Caco-2 (cell line): Measurements from ENCODE around the gene OR10A7. TPM values are rescaled to one million over a fixed set of nuclear protein-coding genes. Genes with fewer than 3 reads are reported as not detected.

Source experiments
- BruUV-seq: library from RNA; stranded (reverse); fragments of 400-500 nt; replicated peaks from 2 replicates; lab custom pipeline; 2021; lab: Mats Ljungman, UMichigan
- CTCF ChIA-PET: fragments of 300-600 bp; sonication (Branson Sonifier 250); formaldehyde crosslinking; loops from one replicate; lab custom pipeline; 2022; ENCODE audit warnings: antibody characterized with exemption; lab: Charles Lee
- POLR2A ChIA-PET: fragments of 300-600 bp; sonication (Branson Sonifier 250); formaldehyde crosslinking; loops from one replicate; lab custom pipeline; 2022; ENCODE audit warnings: antibody characterized with exemption; lab: Charles Lee
- DNase-seq, 2 experiments: peaks; one replicate each; pipeline versions ENCODE4 v3.0.0 to v3.0.0-alpha.2; 2020 to 2022
- H3K27me3 ChIP-seq: replicated peaks from 2 replicates; pipeline ENCODE4 v1.6.0; 2011; ENCODE audit warnings: low read length; ENCODE audit not compliant: control insufficient read depth, insufficient read depth
- H3K36me3 ChIP-seq: 2 replicates; pipeline ENCODE4 v1.5.1; 2011; ENCODE audit warnings: low read length; ENCODE audit not compliant: control insufficient read depth, insufficient read depth
- H3K4me1 ChIP-seq: fragments of 250-450 bp; sonication (Bioruptor Pico); 2 replicates; pipeline ENCODE4 v1.5.1; 2020; ENCODE audit warnings: mild to moderate bottlenecking
- H3K4me3 ChIP-seq: 2 replicates; pipeline ENCODE4 v1.5.1; 2011; ENCODE audit warnings: low read depth, mild to moderate bottlenecking, control low read depth, low read length
- H3K9me3 ChIP-seq: fragments of 250-450 bp; sonication (Bioruptor Pico); 2 replicates; pipeline ENCODE4 v1.5.1; 2020; ENCODE audit warnings: mild to moderate bottlenecking, moderate library complexity
- H3K27ac Mint-ChIP-seq: one replicate; pipeline ENCODE4 v1.8.0; 2022; ENCODE audit warnings: mixed read lengths; ENCODE audit not compliant: unreplicated experiment
- H3K27me3 Mint-ChIP-seq: one replicate; pipeline ENCODE4 v1.8.0; 2022; ENCODE audit warnings: mixed read lengths; ENCODE audit not compliant: insufficient read depth, unreplicated experiment
- H3K36me3 Mint-ChIP-seq: one replicate; pipeline ENCODE4 v1.8.0; 2022; ENCODE audit warnings: mild to moderate bottlenecking, mixed read lengths; ENCODE audit not compliant: insufficient read depth, unreplicated experiment
- H3K4me1 Mint-ChIP-seq: one replicate; pipeline ENCODE4 v1.8.0; 2022; ENCODE audit warnings: low read depth, mixed read lengths; ENCODE audit not compliant: unreplicated experiment
- H3K4me3 Mint-ChIP-seq: one replicate; pipeline ENCODE4 v1.8.0; 2022; ENCODE audit warnings: mild to moderate bottlenecking, moderate library complexity, mixed read lengths; ENCODE audit not compliant: unreplicated experiment
- H3K9me3 Mint-ChIP-seq: one replicate; pipeline ENCODE4 v1.8.0; 2022; ENCODE audit warnings: mixed read lengths; ENCODE audit not compliant: unreplicated experiment
- CTCF ChIP-seq, 2 experiments: fragments of 200-600 bp in 1 of 2; IDR thresholded peaks; 1 replicate in 1 of 2; 2 replicates in 1 of 2; pipeline versions ENCODE4 v1.5.1 to v1.8.0; 2011 to 2022; ENCODE audit warnings: antibody characterized with exemption in 1 of 2, control low read depth in 1 of 2, inconsistent platforms in 1 of 2, low read depth in 1 of 2, low read length in 1 of 2, mild to moderate bottlenecking in 1 of 2, moderate library complexity in 1 of 2; ENCODE audit not compliant: insufficient read depth in 1 of 2, severe bottlenecking in 1 of 2, unreplicated experiment in 1 of 2
- intact Hi-C: fragments of 100-400 bp; cut with micrococcal nuclease; formaldehyde crosslinking; loops from one replicate; pipeline ENCODE4 v1.10.0; 2022; ENCODE audit not compliant: unreplicated experiment
- total RNA-seq: library from RNA; stranded (reverse); gene quantifications from 2 replicates; pipeline ENCODE4 v1.2.3, GENCODE V29; 2022

The OR10A7 gene
- total RNA-seq, 1 experiment from 2014 or later, result not detected

GRCh38 chr12:55227643-55228042 is 6.8 kb downstream of the OR10A7 start:
- Mint-ChIP-seq H3K27ac (no peak overlapping the region), H3K4me3 (no peak overlapping the region), H3K36me3 (no peaks in the 10 kb centered on the region), H3K9me3 (no peaks in the 10 kb centered on the region), H3K27me3 (peaks cover 10% of the 10 kb centered on the region), H3K4me1 (no peaks in the 10 kb centered on the region)
- Histone ChIP-seq H3K9me3 (no peaks in the 10 kb centered on the region), H3K36me3 (no peaks in the 10 kb centered on the region), H3K4me1 (no peaks in the 10 kb centered on the region), H3K27me3 (no peaks in the 10 kb centered on the region), H3K4me3 (no peak overlapping the region)
- intact Hi-C loops, result no loop called here
- no TSS peak for BruUV-seq
- DNase-seq, result no peak
- POLR2A ChIA-PET, result no interaction called here
- CTCF ChIA-PET, result no interaction called here
- no peak for TF ChIP-seq CTCF (IDR thresholded peaks at IDR 0.05; ENCODE audit: insufficient read depth in 1 of 2, low read depth in 1 of 2, low read length in 1 of 2, severe bottlenecking in 1 of 2, unreplicated experiment in 1 of 2)

DNA sequence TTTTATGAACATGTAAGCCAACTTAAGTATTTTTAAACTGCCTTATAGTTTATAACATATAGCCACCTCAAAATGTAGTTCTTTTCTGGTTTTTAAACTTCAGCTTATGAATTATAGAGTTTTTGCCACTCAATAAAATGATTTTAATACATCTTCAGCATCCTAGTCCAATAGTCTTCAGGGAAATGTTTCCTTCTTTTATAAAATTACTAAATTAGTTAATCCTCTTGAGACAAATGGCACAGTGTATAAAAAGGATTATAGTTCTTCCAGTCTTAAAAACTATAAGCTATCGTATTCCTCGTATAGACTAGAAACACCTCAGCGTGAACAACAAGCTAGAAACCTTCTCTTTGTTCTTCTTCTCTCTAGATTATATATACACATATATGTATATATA is 23.5 kb downstream of the OR10A7 start, which contains the start of gene OR6C74:
TSS of gene OR6C74 (plus strand) at position 301 of the 400 bp plus-strand sequence. CDS start 2,679 bp downstream, outside the sequence.
- BruUV-seq, result no TSS peak
- no peak for DNase-seq
- no peak within 1 kb of the TSS for H3K27ac Mint-ChIP-seq
- Histone ChIP-seq H3K9me3 (no peaks in the 10 kb centered on the region), H3K36me3 (no peaks in the 10 kb centered on the region), H3K4me1 (no peaks in the 10 kb centered on the region), H3K4me3 (no peak within 1 kb of the TSS), H3K27me3 (no peaks in the 10 kb centered on the region)
- H3K4me3 Mint-ChIP-seq, result no peak within 1 kb of the TSS
- no peak for TF ChIP-seq CTCF (IDR thresholded peaks at IDR 0.05; ENCODE audit: insufficient read depth in 1 of 2, low read depth in 1 of 2, low read length in 1 of 2, severe bottlenecking in 1 of 2, unreplicated experiment in 1 of 2)
- POLR2A ChIA-PET, result no interaction called here
- H3K36me3 Mint-ChIP-seq, result no peaks in the 10 kb centered on the region
- no peaks in the 10 kb centered on the region for H3K4me1 Mint-ChIP-seq
- no peaks in the 10 kb centered on the region for H3K9me3 Mint-ChIP-seq
- peaks cover 11% of the 10 kb centered on the region for H3K27me3 Mint-ChIP-seq
- CTCF ChIA-PET, result no interaction called here
- intact Hi-C loops, result no loop called here

- peaks cover 6% of the 10 kb centered on the region for H3K4me1 Mint-ChIP-seq
- no peaks in the 10 kb centered on the region for H3K4me1 ChIP-seq
- H3K9me3 Mint-ChIP-seq, result no peaks in the 10 kb centered on the region
- no peak for DNase-seq
- no peak overlapping the region for H3K4me3 Mint-ChIP-seq
- H3K27me3 Mint-ChIP-seq, result peaks cover 11% of the 10 kb centered on the region
- ChIA-PET CTCF (no interaction called here), POLR2A (no interaction called here)
- intact Hi-C loops, result no loop called here
- H3K36me3 ChIP-seq, result no peaks in the 10 kb centered on the region
- H3K27ac Mint-ChIP-seq, result no peak overlapping the region
- no peak overlapping the region for H3K4me3 ChIP-seq
- TF ChIP-seq CTCF (IDR thresholded peaks at IDR 0.05; ENCODE audit: insufficient read depth in 1 of 2, low read depth in 1 of 2, low read length in 1 of 2, severe bottlenecking in 1 of 2, unreplicated experiment in 1 of 2), result no peak
- H3K36me3 Mint-ChIP-seq, result no peaks in the 10 kb centered on the region
- BruUV-seq, result no TSS peak
- no peaks in the 10 kb centered on the region for H3K27me3 ChIP-seq
- H3K9me3 ChIP-seq, result no peaks in the 10 kb centered on the region
These were observed 25.3 kb downstream of the OR10A7 start for GRCh38 chr12:55246159-55246558.
